Gastrocnemius medialis (tissue), 4 donors: ENCODE measurements around the gene DHRS4.
"Not testable (repeated sequence)": the region's sequence is repeated elsewhere in the genome, so short reads cannot be mapped to it uniquely, and the experiment has no call there.

Experiments
- CTCF ChIP-seq, 5 experiments: fragments of 450-650 bp in 3 of 5; fragments of 200-600 bp in 2 of 5; sonication (generic) in 2 of 5; IDR thresholded peaks in 4 of 5; conservative IDR thresholded peaks in 1 of 5; 1 replicate in 4 of 5; 2 replicates in 1 of 5; pipeline ENCODE4 v1.5.1; 2016 to 2019; ENCODE audit warnings: antibody characterized with exemption in 5 of 5, mild to moderate bottlenecking in 3 of 5, moderate library complexity in 3 of 5
- POLR2A ChIP-seq, 2 donors: fragments of 450-650 bp; IDR thresholded peaks; one replicate each; pipeline ENCODE4 v1.6.1; 2017; ENCODE audit warnings: antibody characterized with exemption in 2 of 2, mild to moderate bottlenecking in 2 of 2, moderate library complexity in 2 of 2

- TF ChIP-seq POLR2A (IDR thresholded peaks at IDR 0.05); CTCF (IDR thresholded peaks at IDR 0.05 in 4 of 5, conservative IDR thresholded peaks at IDR 0.05 in 1 of 5): not testable (repeated sequence)
Measured at GRCh38 chr14:23970283-23970659, 16.7 kb downstream of the DHRS4 start.
